ENCODE measurements around the gene CST7. TPM values are rescaled to one million over a fixed set of nuclear protein-coding genes. Genes with fewer than 3 reads are reported as not detected.

CST7 gene
- total RNA-seq, 1 experiment from 2014 or later = not detected

- no peaks in the 10 kb centered on the region for H3K79me2 ChIP-seq (ENCODE audit: low read length)
- no peak overlapping the region for H3K4me3 ChIP-seq (ENCODE audit: low read length)
- no TSS peak for BruUV-seq (replicated peaks)
- intact Hi-C loops (cut with micrococcal nuclease) = loop anchor here (10.0 kb wide), 1 partner anchor 296 kb away; no protein-coding TSS in a partner anchor
- POLR2A ChIA-PET (ENCODE audit: unreplicated experiment) = no interaction called here
- no peak overlapping the region for H3K4me2 ChIP-seq (ENCODE audit: low read length)
- no peaks in the 10 kb centered on the region for H4K20me1 ChIP-seq (ENCODE audit: low read length)
- H3K9ac ChIP-seq (ENCODE audit: low read length) = no peak overlapping the region
- CTCF ChIA-PET = no interaction called here
- ATAC-seq = no peak
- H3F3A ChIP-seq (ENCODE audit: low read length, unreplicated experiment) = no peaks in the 10 kb centered on the region
- H3K9me2 ChIP-seq (replicated peaks; ENCODE audit: low read length) = no peaks in the 10 kb centered on the region
- no peaks in the 10 kb centered on the region for H3K36me3 ChIP-seq (ENCODE audit: low read depth, low read length)
- H3K9me3 ChIP-seq (ENCODE audit: low read length) = 0 out of 2 replicates have a peak, but pooled peaks cover 4% of the 10 kb centered on the region
- DNase-seq = no peak
- no peak overlapping the region for H3K27ac ChIP-seq (ENCODE audit: low read length)
- H2AFZ ChIP-seq (ENCODE audit: low read length) = no peak overlapping the region
- no peak for TF ChIP-seq EZH2phosphoT487 (IDR thresholded peaks at IDR 0.05; ENCODE audit: borderline replicate concordance, low read length)
- TF ChIP-seq EZH2 (IDR thresholded peaks at IDR 0.05; ENCODE audit: low read length, unreplicated experiment) = no peak
- TF ChIP-seq CTCF (conservative IDR thresholded peaks at IDR 0.05; ENCODE audit: low read depth, low read length) = no peak
- no peaks in the 10 kb centered on the region for H3K27me3 ChIP-seq (ENCODE audit: low read length)
- H3K4me1 ChIP-seq (ENCODE audit: insufficient read depth, low read length) = peaks cover 37% of the 10 kb centered on the region
Observed at GRCh38 chr20:24998631-24999445, 49.8 kb downstream of the CST7 start.

GRCh38 chr20:24999568-24999967, 50.5 kb downstream of the CST7 start:
- intact Hi-C loops (cut with micrococcal nuclease) = loop anchor here (10.0 kb wide), 1 partner anchor 295 kb away; no protein-coding TSS in a partner anchor
- no peak for TF ChIP-seq EZH2 (IDR thresholded peaks at IDR 0.05; ENCODE audit: low read length, unreplicated experiment)
- TF ChIP-seq EZH2phosphoT487 (IDR thresholded peaks at IDR 0.05; ENCODE audit: borderline replicate concordance, low read length) = no peak
- TF ChIP-seq CTCF (conservative IDR thresholded peaks at IDR 0.05; ENCODE audit: low read depth, low read length) = no peak
- POLR2A ChIA-PET (ENCODE audit: unreplicated experiment) = no interaction called here

More at GRCh38 chr20:24999568-24999967, 50.5 kb downstream of the CST7 start:
- BruUV-seq (replicated peaks) = no TSS peak
- CTCF ChIA-PET = no interaction called here
- peaks cover 29% of the 10 kb centered on the region for H3K4me1 ChIP-seq (ENCODE audit: insufficient read depth, low read length)
- H3K27ac ChIP-seq (ENCODE audit: low read length) = no peak overlapping the region
- 0 out of 2 replicates have a peak overlapping the region, but pooled peaks have one; percentile 46 for H3K4me2 ChIP-seq (ENCODE audit: low read length)
- no peaks in the 10 kb centered on the region for H3K27me3 ChIP-seq (ENCODE audit: low read length)
- no peak overlapping the region for H3K4me3 ChIP-seq (ENCODE audit: low read length)
- no peaks in the 10 kb centered on the region for H4K20me1 ChIP-seq (ENCODE audit: low read length)
- no peaks in the 10 kb centered on the region for H3K36me3 ChIP-seq (ENCODE audit: low read depth, low read length)
- H3K9me2 ChIP-seq (replicated peaks; ENCODE audit: low read length) = no peaks in the 10 kb centered on the region
- H3F3A ChIP-seq (ENCODE audit: low read length, unreplicated experiment) = no peaks in the 10 kb centered on the region
- no peaks in the 10 kb centered on the region for H3K79me2 ChIP-seq (ENCODE audit: low read length)
- DNase-seq = no peak
- H3K9me3 ChIP-seq (ENCODE audit: low read length) = 0 out of 2 replicates have a peak, but pooled peaks cover 4% of the 10 kb centered on the region
- no peak overlapping the region for H2AFZ ChIP-seq (ENCODE audit: low read length)
- no peak for ATAC-seq
- no peak overlapping the region for H3K9ac ChIP-seq (ENCODE audit: low read length)
